Right kidney (tissue), 1 donor: ENCODE results near the gene MTHFD1L.

Source experiments
- DNase-seq: peaks from one replicate; pipeline ENCODE4 v3.0.0-alpha.2; 2016

MTHFD1L gene

GRCh38 chr6:150898399-150899170 is 33.1 kb downstream of the MTHFD1L start:
- DNase-seq: no peak

- no peak for DNase-seq
Observed at GRCh38 chr6:150899231-150899630, 33.7 kb downstream of the MTHFD1L start.

DNA sequence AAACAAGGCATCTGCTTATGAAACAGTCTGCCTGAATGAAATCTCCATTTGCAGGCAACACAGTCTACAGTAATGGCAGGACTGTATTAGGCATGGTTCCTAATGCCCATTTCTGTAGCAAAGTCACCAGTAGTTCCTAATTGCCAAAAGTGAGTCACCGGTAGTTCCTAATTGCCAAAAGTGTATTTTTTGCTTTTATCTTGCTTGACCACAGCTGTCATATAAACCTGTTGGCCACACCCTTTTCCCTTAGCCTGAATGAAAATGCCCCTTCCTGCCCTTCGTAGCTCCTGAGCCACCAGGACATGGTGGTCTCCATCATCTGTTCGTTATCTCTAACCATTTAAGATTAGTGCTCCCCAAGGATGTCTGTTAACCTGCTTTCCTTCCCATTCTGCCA is 34.5 kb downstream of the MTHFD1L start:
- DNase-seq: no peak

- DNase-seq: no peak
Observed at GRCh38 chr6:150902142-150902776, 36.8 kb downstream of the MTHFD1L start.

- DNase-seq: no peak
Observed at GRCh38 chr6:150905769-150906168, 40.3 kb downstream of the MTHFD1L start.

- DNase-seq: no peak
Observed at GRCh38 chr6:150906641-150907326, 41.3 kb downstream of the MTHFD1L start.

DNA sequence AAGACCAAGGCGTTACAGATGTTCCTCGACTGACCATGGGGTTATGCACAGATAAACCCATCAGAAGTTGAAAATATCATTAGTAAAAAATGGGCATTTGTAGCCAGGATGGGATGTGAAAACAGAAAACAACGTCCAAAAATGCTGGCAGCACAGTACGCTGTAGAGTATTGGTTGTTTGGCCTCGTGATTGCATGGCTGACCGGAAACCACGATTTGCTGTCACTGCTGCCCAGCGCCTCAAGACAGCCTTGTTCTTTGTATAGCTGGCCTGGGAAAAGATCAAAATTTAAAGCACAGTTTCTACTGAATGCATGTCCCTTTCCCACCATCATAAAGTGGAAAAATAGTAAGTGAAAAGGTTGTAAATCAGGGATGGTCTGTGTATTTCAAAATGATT is 41.9 kb downstream of the MTHFD1L start:
- no peak for DNase-seq

- DNase-seq: no peak
Observed at GRCh38 chr6:150908901-150909300, 43.4 kb downstream of the MTHFD1L start.

DNA sequence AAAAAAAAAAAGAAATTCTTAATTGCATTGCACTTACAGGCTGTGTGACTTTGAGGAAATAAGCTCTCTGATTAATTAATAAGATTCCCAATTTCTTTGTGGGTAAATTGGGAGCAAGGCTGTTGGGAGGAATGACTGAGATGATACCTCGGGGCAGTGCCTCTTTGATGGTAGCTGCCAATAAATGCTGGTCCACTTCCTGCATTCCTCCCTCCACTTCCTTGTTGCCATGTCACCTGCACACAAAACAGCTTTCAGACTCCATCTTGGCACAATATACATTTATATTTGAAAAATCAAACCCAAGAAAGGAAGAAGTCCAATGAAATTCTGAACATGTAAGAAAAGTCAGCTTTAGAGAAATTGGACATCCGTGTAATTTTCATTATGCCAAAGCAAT is 45.1 kb downstream of the MTHFD1L start:
- DNase-seq: no peak

- DNase-seq: no peak
Observed at GRCh38 chr6:150914372-150914771, 48.9 kb downstream of the MTHFD1L start.

DNA sequence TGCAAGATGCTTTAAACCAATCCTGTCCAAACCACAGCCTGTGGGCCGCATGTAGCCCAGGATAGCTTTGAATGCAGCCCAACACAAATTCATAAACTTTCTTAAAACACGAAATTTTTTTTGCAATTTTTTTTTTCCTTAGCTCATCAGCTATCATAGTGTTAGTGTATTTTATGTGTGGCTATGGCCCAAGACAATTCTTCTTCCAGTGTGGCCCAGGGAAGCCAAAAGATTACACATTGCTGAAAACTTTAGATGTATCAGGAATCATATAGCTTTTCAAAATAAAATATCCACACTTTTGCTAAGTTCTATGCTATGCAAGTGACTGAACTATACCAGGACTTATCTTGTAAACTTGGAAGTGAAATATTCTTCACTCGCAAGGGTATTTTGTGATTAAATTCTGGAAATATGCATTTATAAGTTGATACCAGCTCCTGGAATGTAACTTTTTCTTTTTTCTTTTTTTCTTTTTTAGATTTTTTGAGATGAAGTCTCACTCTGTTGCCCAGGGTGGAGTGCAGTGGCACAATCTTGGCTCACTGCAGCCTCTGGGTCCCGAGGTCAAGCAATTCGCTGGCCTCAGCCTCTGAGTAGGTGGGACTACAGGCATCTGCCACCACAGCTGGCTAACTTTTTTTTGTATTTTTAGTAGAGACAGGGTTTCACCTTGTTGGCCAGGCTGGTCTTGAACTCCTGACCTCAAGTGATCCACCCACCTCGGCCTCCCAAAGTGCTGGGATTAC is 49.8 kb downstream of the MTHFD1L start:
- no peak for DNase-seq

DNA sequence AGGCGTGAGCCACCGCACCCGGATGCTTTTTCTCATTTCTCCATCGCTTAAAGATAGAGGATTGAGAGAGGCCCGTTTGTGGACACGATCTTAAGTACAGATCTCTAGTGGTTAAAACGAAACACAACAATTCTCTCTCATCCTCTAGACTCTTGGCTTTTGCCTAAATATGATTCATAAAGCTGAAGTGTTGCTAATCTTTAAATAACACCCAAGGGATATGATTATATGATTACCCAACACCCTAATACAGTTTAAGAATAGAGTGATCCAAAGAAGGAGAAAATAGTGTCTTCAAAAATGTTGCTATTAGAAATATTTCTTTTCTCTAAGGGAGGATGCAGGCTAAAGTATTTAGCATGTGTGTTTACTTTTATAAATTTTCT is 50.4 kb downstream of the MTHFD1L start:
- DNase-seq: no peak

DNA sequence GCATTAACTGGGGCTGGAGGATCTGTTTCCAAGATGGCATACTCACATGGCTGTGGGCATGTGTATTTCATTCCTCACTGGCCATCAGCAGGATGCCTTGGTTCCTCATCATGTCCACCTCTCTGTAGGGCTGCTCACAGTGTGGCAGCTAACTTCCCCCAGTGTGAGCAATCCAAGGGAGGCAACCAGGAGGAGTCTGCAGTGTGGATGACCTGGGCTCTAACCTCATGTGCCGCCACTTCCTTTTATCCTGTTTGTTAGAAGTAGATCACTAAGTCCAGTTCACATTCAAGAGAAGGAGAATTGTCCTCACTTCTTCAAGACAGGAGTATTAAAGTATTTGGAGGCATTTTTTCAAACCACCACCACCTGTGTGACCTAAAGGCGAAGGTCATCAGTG is 54.4 kb downstream of the MTHFD1L start:
- DNase-seq: no peak

DNA sequence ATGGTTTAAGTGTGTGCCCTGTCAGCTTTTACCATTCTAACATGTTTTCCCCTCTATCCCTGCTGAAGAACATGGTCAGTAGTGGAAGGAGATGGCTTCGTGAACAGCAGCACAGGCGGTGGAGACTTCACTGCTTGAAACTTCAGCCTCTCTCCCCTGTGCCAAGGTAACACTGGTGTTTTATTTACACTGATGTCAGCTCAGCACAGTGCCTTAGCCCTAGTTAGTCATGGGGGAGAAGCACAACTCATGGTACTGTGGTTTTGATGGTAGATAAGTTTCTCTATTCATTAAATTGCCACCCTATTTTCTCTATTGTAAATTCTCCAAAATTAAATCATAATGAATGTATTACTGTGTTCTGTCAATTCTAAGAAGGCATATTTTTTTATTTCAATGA is 56.6 kb downstream of the MTHFD1L start:
- no peak for DNase-seq

GRCh38 chr6:150924808-150925589 is 59.5 kb downstream of the MTHFD1L start:
- DNase-seq: no peak

GRCh38 chr6:150925590-150925928 is 60.1 kb downstream of the MTHFD1L start:
- DNase-seq: no peak

- DNase-seq: no peak
Observed at GRCh38 chr6:150925976-150926375, 60.5 kb downstream of the MTHFD1L start.

DNA sequence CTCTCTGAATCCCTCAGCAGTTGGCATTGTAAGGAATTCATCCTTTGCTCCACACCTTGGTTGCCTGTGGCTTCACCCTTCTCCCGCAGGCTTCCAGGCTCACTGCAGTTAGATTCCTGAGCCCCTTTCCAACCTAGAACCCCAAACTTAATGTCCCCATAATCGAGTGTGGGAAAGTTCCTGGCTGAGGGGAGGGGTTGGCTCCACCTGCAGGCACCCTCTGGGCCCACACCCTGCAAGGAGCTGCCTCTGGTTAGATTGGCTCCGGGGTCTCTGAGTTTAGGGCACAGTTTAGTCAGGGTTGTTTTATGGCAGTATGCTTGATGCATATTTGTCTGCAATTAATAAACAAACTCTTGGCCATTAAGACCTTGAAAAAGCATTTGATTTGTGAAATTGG is 63.4 kb downstream of the MTHFD1L start:
- no peak for DNase-seq

GRCh38 chr6:150929416-150929815 is 63.9 kb downstream of the MTHFD1L start:
- no peak for DNase-seq

DNA sequence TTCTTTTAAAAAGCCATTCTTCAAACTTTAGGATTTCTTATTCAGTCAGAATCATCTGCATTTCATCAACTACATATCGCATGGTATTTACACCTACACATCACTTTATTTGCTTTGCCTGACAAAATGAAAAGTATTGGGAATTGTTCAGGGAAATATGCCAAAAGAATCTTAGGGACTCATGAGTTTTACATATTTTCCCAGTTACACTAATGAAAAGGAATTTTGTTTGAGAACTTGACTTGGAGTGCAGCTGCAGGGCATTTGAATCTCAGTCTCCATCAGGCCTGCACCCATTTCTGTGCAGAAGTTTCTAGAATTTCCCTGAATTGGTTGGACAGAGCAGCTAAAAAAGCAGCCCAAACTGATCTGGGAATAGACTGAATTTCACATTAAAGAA is 65.3 kb downstream of the MTHFD1L start:
- DNase-seq: no peak

GRCh38 chr6:150931405-150931804 is 65.9 kb downstream of the MTHFD1L start:
- DNase-seq: no peak

- no peak for DNase-seq
Observed at GRCh38 chr6:150932996-150933395, 67.5 kb downstream of the MTHFD1L start.
